K562 (cell line): ENCODE data around the gene KCP. TPM values are rescaled to one million over a fixed set of nuclear protein-coding genes. Genes with fewer than 3 reads are reported as not detected.

Experiments
- ATAC-seq: fragments of 200-7000 bp; cut with Tn5 transposase; 3 replicates; pipeline ENCODE4 v1.9.1; 2020; ENCODE audit warnings: moderate library complexity
- BruUV-seq: library from RNA; stranded (reverse); fragments of 400-500 nt; replicated peaks from 2 replicates; lab custom pipeline; 2021; lab: Mats Ljungman, UMichigan
- CTCF ChIA-PET: fragments of 300-600 bp; formaldehyde crosslinking; extraction: SDS; loops from one replicate; lab custom pipeline; 2021; ENCODE audit warnings: low intra/inter-chr PET ratio; lab: Yijun Ruan, JAX
- POLR2A ChIA-PET: fragments of 300-600, 350-650 bp; sonication (Branson Sonifier 250); formaldehyde crosslinking; extraction: SDS; loops from one replicate; lab custom pipeline; 2021; ENCODE audit warnings: antibody characterized with exemption, inconsistent platforms; lab: Yijun Ruan, JAX
- DNase-seq, 4 experiments: peaks; one replicate each; pipeline versions ENCODE4 v3.0.0 to v3.0.0-alpha.2; 2011 to 2018; ENCODE audit warnings: low spot score in 3 of 4, mixed read lengths in 3 of 4; ENCODE audit errors: extremely low read depth in 1 of 4
- FAIRE-seq: peaks from 2 replicates; lab custom pipeline; 2011; peaks lifted over from hg19 to GRCh38; lab: Jason Lieb, UNC
- H2AFZ ChIP-seq: 2 replicates; pipeline ENCODE4 v1.6.0; 2011; ENCODE audit warnings: low read depth, low read length, control low read depth, inconsistent platforms
- H3K27ac ChIP-seq: fragments of 200-600 bp; 3 replicates; pipeline ENCODE4 v1.8.0; 2011; ENCODE audit warnings: low read depth, mild to moderate bottlenecking, control low read depth, inconsistent platforms, low read length, moderate library complexity, mixed read lengths; ENCODE audit errors: extremely low read depth
- H3K27me3 ChIP-seq, 2 experiments: fragments of 300-600 bp in 1 of 2; 2 replicates in 1 of 2; 3 replicates in 1 of 2; pipeline versions ENCODE4 v1.6.0 to v1.8.0; 2011; ENCODE audit warnings: inconsistent platforms in 2 of 2, low read length in 2 of 2, mild to moderate bottlenecking in 1 of 2, mixed read lengths in 1 of 2, moderate library complexity in 1 of 2; ENCODE audit not compliant: control insufficient read depth in 2 of 2, insufficient read depth in 2 of 2
- H3K36me3 ChIP-seq: fragments of 300-600 bp; 3 replicates; pipeline ENCODE4 v1.8.0; 2011; ENCODE audit warnings: mild to moderate bottlenecking, low read length, inconsistent platforms; ENCODE audit not compliant: control insufficient read depth, insufficient read depth
- H3K4me1 ChIP-seq, 2 experiments: fragments of 200-600 bp in 1 of 2; replicated peaks in 1 of 2; 2 replicates in 1 of 2; 3 replicates in 1 of 2; pipeline versions ENCODE4 v1.5.1 to v1.8.0; 2011; ENCODE audit warnings: inconsistent platforms in 2 of 2, low read length in 2 of 2, mild to moderate bottlenecking in 1 of 2, mixed read lengths in 1 of 2, moderate library complexity in 1 of 2; ENCODE audit not compliant: control insufficient read depth in 2 of 2, insufficient read depth in 2 of 2
- H3K4me2 ChIP-seq: 2 replicates; pipeline ENCODE4 v1.6.1; 2011; ENCODE audit warnings: low read length, control low read depth, inconsistent platforms, mixed read lengths; ENCODE audit not compliant: insufficient read depth
- H3K4me3 ChIP-seq: fragments of 200-600 bp; sonication (generic), shearing (Covaris generic); 2 replicates; pipeline ENCODE4 v1.5.1; 2016; ENCODE audit warnings: control low read depth, inconsistent platforms
- H3K79me2 ChIP-seq: fragments of 200-600 bp; 3 replicates; pipeline ENCODE4 v1.8.0; 2011; ENCODE audit warnings: low read length, inconsistent platforms; ENCODE audit not compliant: control insufficient read depth, insufficient read depth
- H3K9ac ChIP-seq, 2 experiments: 2 replicates each; pipeline versions ENCODE4 v1.6.0 to v1.6.1; 2011; ENCODE audit warnings: low read depth in 2 of 2, low read length in 2 of 2, control low read depth in 1 of 2, inconsistent platforms in 1 of 2, mild to moderate bottlenecking in 1 of 2, mixed read lengths in 1 of 2; ENCODE audit not compliant: insufficient read depth in 1 of 2
- H3K9me1 ChIP-seq: one replicate; pipeline ENCODE4 v1.6.0; 2011; ENCODE audit warnings: inconsistent platforms, mild to moderate bottlenecking, low read length, moderate library complexity; ENCODE audit not compliant: control insufficient read depth, insufficient read depth
- H3K9me3 ChIP-seq: replicated peaks from 2 replicates; pipeline ENCODE4 v1.5.1; 2011; ENCODE audit warnings: low read depth, low read length, inconsistent platforms; ENCODE audit not compliant: control insufficient read depth, insufficient read depth
- H4K20me1 ChIP-seq: replicated peaks from 2 replicates; pipeline ENCODE4 v1.6.1; 2011; ENCODE audit warnings: low read length, inconsistent platforms, mixed read lengths; ENCODE audit not compliant: control insufficient read depth, insufficient read depth
- AFF1 ChIP-seq, 2 experiments: fragments of 450-650 bp; IDR thresholded peaks; 2 replicates each; pipeline ENCODE4 v1.6.1; 2018; ENCODE audit warnings: mild to moderate bottlenecking in 2 of 2, low read depth in 1 of 2; ENCODE audit not compliant: partially characterized antibody in 2 of 2
- ATF3 ChIP-seq, 2 experiments: fragments of 450-650 bp in 1 of 2; sonication (generic) in 1 of 2; formaldehyde crosslinking in 1 of 2; IDR thresholded peaks in 1 of 2; conservative IDR thresholded peaks in 1 of 2; 2 replicates each; pipeline versions ENCODE4 v1.6.1 to v1.8.1; 2016 to 2023; ENCODE audit warnings: mild to moderate bottlenecking in 2 of 2, moderate library complexity in 2 of 2, inconsistent platforms in 1 of 2, missing genetic modification reagents in 1 of 2
- CBFA2T3 ChIP-seq: fragments of 450-650 bp; IDR thresholded peaks from 2 replicates; pipeline ENCODE4 v1.6.1; 2017
- ELF4 ChIP-seq: fragments of 450-650 bp; formaldehyde crosslinking; IDR thresholded peaks from 2 replicates; pipeline ENCODE4 v1.4.0; 2022; ENCODE audit warnings: missing genetic modification characterization
- HBP1 ChIP-seq: fragments of 450-650 bp; formaldehyde crosslinking; IDR thresholded peaks from 2 replicates; pipeline ENCODE4 v1.4.0; 2022; ENCODE audit warnings: missing genetic modification characterization
- PHF20 ChIP-seq: fragments of 450-650 bp; IDR thresholded peaks from 2 replicates; pipeline ENCODE4 v1.6.1; 2018; ENCODE audit not compliant: partially characterized antibody
- SREBF1 ChIP-seq: fragments of 150-350 bp; IDR thresholded peaks from 2 replicates; pipeline ENCODE4 v1.6.1; 2014; ENCODE audit warnings: antibody characterized with exemption, low read depth, low read length, borderline replicate concordance
- ZNF140 ChIP-seq: fragments of 250-450 bp; sonication (Bioruptor Pico); IDR thresholded peaks from 2 replicates; pipeline ENCODE4 v1.8.0; 2021; ENCODE audit warnings: moderate library complexity, mild to moderate bottlenecking, inconsistent platforms
- ZNF740 ChIP-seq, 3 experiments: fragments of 200-800 bp in 1 of 3; sonication (Bioruptor generic) in 1 of 3; sonication (generic) in 1 of 3; formaldehyde crosslinking in 1 of 3; IDR thresholded peaks; 2 replicates each; pipeline versions ENCODE4 v1.6.1 to v1.8.0; 2016 to 2022; ENCODE audit warnings: mild to moderate bottlenecking in 2 of 3, missing compliant biosample characterization in 2 of 3, missing genetic modification characterization in 2 of 3, missing genetic modification reagents in 1 of 3
- WGBS: fragments of 100-300 bp; shearing (Covaris generic); methylation state at CpG from one replicate; pipeline ENCODE4 v1.1.6; 2016; ENCODE audit warnings: low coverage, mixed read lengths; ENCODE audit not compliant: insufficient coverage; ENCODE audit errors: missing lambda C conversion rate; 5-methylcytosine and 5-hydroxymethylcytosine counted together
- in situ Hi-C: fragments of 300-500 bp; cut with MboI; formaldehyde crosslinking; loops from 4 replicates; pipeline ENCODE4 v1.15.0; 2018; ENCODE audit warnings: inconsistent platforms, mixed read lengths
- intact Hi-C: fragments of 100-400 bp; cut with micrococcal nuclease; formaldehyde crosslinking; loops from 2 replicates; pipeline ENCODE4 v1.14.2; 2022
- polyA plus RNA-seq, 8 experiments: library from polyadenylated mRNA; depleted of rRNA in 4 of 8; stranded (reverse) in 5 of 8; unstranded in 3 of 8; fragments of >200 nt; fragmentation: Nextera tagmentation in 2 of 8; fragmentation: Illumina TruSeq in 1 of 8; extraction: Ambion mirVana in 2 of 8; extraction: Trizol in 1 of 8; gene quantifications; 2 replicates each; pipeline versions ENCODE4 v1.2.1 to v1.2.3, GENCODE V29; 2011 to 2014; ENCODE audit warnings: inconsistent platforms in 1 of 8, missing spikeins in 1 of 8
- total RNA-seq, 7 experiments: library from RNA; depleted of rRNA in 6 of 7; stranded (reverse); fragments of >200 nt in 6 of 7; fragmentation: Illumina TruSeq in 2 of 7; extraction: Trizol in 2 of 7; gene quantifications; 2 replicates each; pipeline versions ENCODE4 v1.2.1 to v1.2.3, GENCODE V29; 2011 to 2021; ENCODE audit warnings: low replicate concordance in 1 of 7

KCP gene
- total and polyA plus RNA-seq, 9 of the 15 experiments (the other 6 are each of a cell fraction or from before 2014, with no cell fraction given) = 0.06 to 0.17 (median 0.12) TPM; not detected in 3

- ChIA-PET CTCF (no interaction called here), POLR2A (interaction anchor here (2.5 to 7.1 kb wide), 3 partner anchors 10 to 118 kb away, joined by 21 to 47 read pairs (median 40); partner anchors contain the start of gene CALU)
- Histone ChIP-seq H3K4me3 (no peak overlapping the region), H3K9ac (peak overlapping the region in 1 of 2 experiments; percentile 86; a peak in 2 of 4 replicates), H3K9me3 (no peaks in the 10 kb centered on the region), H3K4me2 (no peak overlapping the region), H3K79me2 (peaks cover 16% of the 10 kb centered on the region), H3K27ac (peak overlapping the region; percentile 84), H4K20me1 (peaks cover 3% of the 10 kb centered on the region; the same call in 1 of the 2 replicates), H3K36me3 (peaks cover 57% of the 10 kb centered on the region; the same call in 2 of the 3 replicates), H3K27me3 (no peaks in the 10 kb centered on the region), H2AFZ (no peak overlapping the region), H3K4me1 (peaks cover 38 to 80% of the 10 kb centered on the region in 2 experiments), H3K9me1 (no peaks in the 10 kb centered on the region)
- in situ Hi-C loops (loop anchor here (5.0 kb wide), 1 partner anchor 54 kb away; the partner anchor contains the start of gene KCP), intact Hi-C loops (no loop called here)
- WGBS = 51% methylated on average over 18 of the region's 18 CpGs
- no peak for ATAC-seq
- BruUV-seq = no TSS peak
- DNase-seq = peak; percentile 55 to 62 (median 56)
- FAIRE-seq = no peak
- TF ChIP-seq ZNF740 (CRISPR knock-in tag; IDR thresholded peaks at IDR 0.05) (0 out of 2 replicates have a peak, but pooled peaks have one; percentile 40), ZNF740 (tag; IDR thresholded peaks at IDR 0.05) (0 out of 4 replicates have a peak, but pooled peaks of 1 of the 2 experiments have one; percentile 31), ATF3 (IDR thresholded peaks at IDR 0.05) (peak; percentile 27; the same call in 1 of the 2 replicates), ATF3 (CRISPR knock-in tag; conservative IDR thresholded peaks at IDR 0.05) (no peak), AFF1 (IDR thresholded peaks at IDR 0.05; ENCODE audit: low read depth in 1 of 2, partially characterized antibody in 2 of 2) (no peak), SREBF1 (no peak), ZNF140 (CRISPR knock-in tag) (no peak), ELF4 (CRISPR knock-in tag) (0 out of 2 replicates have a peak, but pooled peaks have one; percentile 74), CBFA2T3 (0 out of 2 replicates have a peak, but pooled peaks have one; percentile 4), HBP1 (CRISPR knock-in tag) (0 out of 2 replicates have a peak, but pooled peaks have one; percentile 40), PHF20 (no peak)
These were observed 51.9 kb downstream of the KCP start for GRCh38 chr7:128858380-128859231.
